Right kidney (tissue), 1 donor: Measurements from ENCODE around the gene NRN1.
"Not testable (repeated sequence)": the region's sequence is repeated elsewhere in the genome, so short reads cannot be mapped to it uniquely, and the experiment has no call there.

ENCODE experiments used
- DNase-seq: peaks from one replicate; pipeline ENCODE4 v3.0.0-alpha.2; 2016

The NRN1 gene

GRCh38 chr6:5984150-5985089, 22.3 kb downstream of the NRN1 start:
- no peak for DNase-seq

- no peak for DNase-seq
Measured at GRCh38 chr6:5981126-5982026, 25.3 kb downstream of the NRN1 start.

- no peak for DNase-seq
Measured at GRCh38 chr6:5979650-5980420, 26.9 kb downstream of the NRN1 start.

GRCh38 chr6:5976811-5977210, 29.9 kb downstream of the NRN1 start:
- DNase-seq, result no peak

- no peak for DNase-seq
Measured at GRCh38 chr6:5968817-5969734, 37.6 kb downstream of the NRN1 start.

GRCh38 chr6:5968036-5968435, 38.7 kb downstream of the NRN1 start:
- DNase-seq, result not testable (repeated sequence)

GRCh38 chr6:5967594-5967993, 39.1 kb downstream of the NRN1 start:
- DNase-seq, result no peak

- DNase-seq, result no peak
Measured at GRCh38 chr6:5962794-5963193, 43.9 kb downstream of the NRN1 start.

- no peak for DNase-seq
Measured at GRCh38 chr6:5961836-5962235, 44.9 kb downstream of the NRN1 start.

- no peak for DNase-seq
Measured at GRCh38 chr6:5960456-5960855, 46.3 kb downstream of the NRN1 start.

GRCh38 chr6:5958921-5959320, 47.8 kb downstream of the NRN1 start:
- DNase-seq, result no peak

- DNase-seq, result no peak
Measured at GRCh38 chr6:5956939-5957338, 49.8 kb downstream of the NRN1 start.

- DNase-seq, result no peak
Measured at GRCh38 chr6:5950361-5950785, 56.4 kb downstream of the NRN1 start.
